HepG2 (cell line): ENCODE results near the gene SERBP1. TPM values are rescaled to one million over a fixed set of nuclear protein-coding genes. Genes with fewer than 3 reads are reported as not detected.

Experiments
- ATAC-seq: fragments of 200-7000 bp; cut with Tn5 transposase; 3 replicates; pipeline ENCODE4 v1.9.1; 2020; ENCODE audit warnings: mild to moderate bottlenecking, moderate library complexity
- BruUV-seq: library from RNA; stranded (reverse); fragments of 400-500 nt; replicated peaks from 2 replicates; lab custom pipeline; 2021; lab: Mats Ljungman, UMichigan
- CTCF ChIA-PET: fragments of 300-600 bp; formaldehyde crosslinking; extraction: SDS; loops from one replicate; lab custom pipeline; 2021; ENCODE audit warnings: low total read pairs, inconsistent platforms, low intra/inter-chr PET ratio; lab: Yijun Ruan, JAX
- POLR2A ChIA-PET: fragments of 350-600 bp; sonication (Branson Sonifier 250); formaldehyde crosslinking; loops from one replicate; lab custom pipeline; 2020; ENCODE audit warnings: antibody characterized with exemption, inconsistent platforms; lab: Yijun Ruan, JAX
- DNase-seq: peaks from one replicate; pipeline ENCODE4 v3.0.0-alpha.2; 2015; ENCODE audit warnings: low spot score
- FAIRE-seq: peaks from 3 replicates; lab custom pipeline; 2011; peaks lifted over from hg19 to GRCh38; lab: Jason Lieb, UNC
- H2AFZ ChIP-seq: one replicate; pipeline ENCODE4 v1.6.1; 2011; ENCODE audit warnings: low read length, inconsistent platforms
- H3K27ac ChIP-seq: fragments of 300-600 bp; 3 replicates; pipeline ENCODE4 v1.8.0; 2011; ENCODE audit warnings: mixed run types, mild to moderate bottlenecking, mixed read lengths, low read length, inconsistent platforms; ENCODE audit not compliant: insufficient read depth; ENCODE audit errors: extremely low read length
- H3K27me3 ChIP-seq, 2 experiments: fragments of 200-600 bp in 1 of 2; 2 replicates in 1 of 2; 3 replicates in 1 of 2; pipeline versions ENCODE4 v1.6.0 to v1.8.0; 2011; ENCODE audit warnings: low read length in 2 of 2, mild to moderate bottlenecking in 2 of 2, moderate library complexity in 2 of 2, inconsistent platforms in 1 of 2; ENCODE audit not compliant: insufficient read depth in 2 of 2, control insufficient read depth in 1 of 2
- H3K36me3 ChIP-seq, 2 experiments: fragments of 200-600 bp in 1 of 2; replicated peaks in 1 of 2; 2 replicates in 1 of 2; 3 replicates in 1 of 2; pipeline versions ENCODE4 v1.5.1 to v1.8.0; 2011; ENCODE audit warnings: low read length in 2 of 2, inconsistent platforms in 1 of 2; ENCODE audit not compliant: insufficient read depth in 2 of 2, control insufficient read depth in 1 of 2
- H3K4me1 ChIP-seq: 2 replicates; pipeline ENCODE4 v1.5.1; 2012; ENCODE audit warnings: low read length, inconsistent platforms; ENCODE audit not compliant: insufficient read depth
- H3K4me2 ChIP-seq: 2 replicates; pipeline ENCODE4 v1.6.0; 2011; ENCODE audit warnings: low read depth, low read length, inconsistent platforms
- H3K4me3 ChIP-seq, 3 experiments: fragments of 200-600 bp in 1 of 3; sonication (generic), shearing (Covaris generic) in 1 of 3; replicated peaks in 1 of 3; 2 replicates each; pipeline ENCODE4 v1.5.1; 2011 to 2016; ENCODE audit warnings: low read length in 3 of 3, inconsistent platforms in 2 of 3, low read depth in 2 of 3, mild to moderate bottlenecking in 2 of 3, control low read depth in 1 of 3, mixed read lengths in 1 of 3; ENCODE audit not compliant: insufficient read depth in 1 of 3
- H3K79me2 ChIP-seq: one replicate; pipeline ENCODE4 v1.6.1; 2011; ENCODE audit warnings: low read length, inconsistent platforms; ENCODE audit not compliant: insufficient read depth
- H3K9ac ChIP-seq: 2 replicates; pipeline ENCODE4 v1.6.0; 2011; ENCODE audit warnings: mild to moderate bottlenecking, low read depth, low read length, inconsistent platforms; ENCODE audit not compliant: insufficient read depth
- H3K9me3 ChIP-seq: 2 replicates; pipeline ENCODE4 v1.5.1; 2012; ENCODE audit warnings: mild to moderate bottlenecking, low read length
- H4K20me1 ChIP-seq: 2 replicates; pipeline ENCODE4 v1.6.0; 2011; ENCODE audit warnings: inconsistent platforms, mild to moderate bottlenecking, low read length, moderate library complexity; ENCODE audit not compliant: insufficient read depth
- ARNTL ChIP-seq: sonication (generic); formaldehyde crosslinking; IDR thresholded peaks from 2 replicates; pipeline ENCODE4 v1.4.0; 2020; ENCODE audit warnings: mild to moderate bottlenecking, missing genetic modification reagents
- DDIT3 ChIP-seq: sonication (generic); formaldehyde crosslinking; IDR thresholded peaks from 2 replicates; pipeline ENCODE4 v1.4.0; 2020; ENCODE audit warnings: mild to moderate bottlenecking, missing genetic modification reagents
- FOXA3 ChIP-seq: IDR thresholded peaks from 2 replicates; pipeline ENCODE4 v1.6.1; 2016; ENCODE audit warnings: missing genetic modification reagents, missing compliant biosample characterization
- FOXM1 ChIP-seq: sonication (generic); formaldehyde crosslinking; IDR thresholded peaks from 2 replicates; pipeline ENCODE4 v1.5.0; 2020; ENCODE audit warnings: missing genetic modification reagents
- KDM6A ChIP-seq: IDR thresholded peaks from 2 replicates; pipeline ENCODE4 v1.6.1; 2016; ENCODE audit warnings: low read depth
- MAX ChIP-seq: IDR thresholded peaks from 2 replicates; pipeline ENCODE4 v1.6.1; 2012; ENCODE audit warnings: inconsistent platforms
- SNRNP70 ChIP-seq: fragments of 200-400 bp; formaldehyde crosslinking; IDR thresholded peaks from 2 replicates; pipeline ENCODE4 v1.6.1; 2017; ENCODE audit warnings: mild to moderate bottlenecking, low read depth, low read length, moderate library complexity
- STAT5B ChIP-seq: sonication (generic); formaldehyde crosslinking; IDR thresholded peaks from 2 replicates; pipeline ENCODE4 v1.4.0; 2020; ENCODE audit warnings: missing genetic modification reagents
- ZMYM3 ChIP-seq: sonication (generic); formaldehyde crosslinking; IDR thresholded peaks from 2 replicates; pipeline ENCODE4 v1.5.1; 2020; ENCODE audit warnings: mild to moderate bottlenecking, missing genetic modification reagents
- ZNF558 ChIP-seq: sonication (generic); formaldehyde crosslinking; IDR thresholded peaks from 2 replicates; pipeline ENCODE4 v1.9.0; 2022; ENCODE audit warnings: mild to moderate bottlenecking, missing genetic modification reagents, borderline replicate concordance
- ZNF740 ChIP-seq: sonication (generic); formaldehyde crosslinking; IDR thresholded peaks from 2 replicates; pipeline ENCODE4 v1.4.0; 2020; ENCODE audit warnings: missing genetic modification reagents
- ZNF746 ChIP-seq: sonication (generic); formaldehyde crosslinking; IDR thresholded peaks from 2 replicates; pipeline ENCODE4 v1.8.0; 2022; ENCODE audit warnings: mild to moderate bottlenecking, missing genetic modification reagents
- WGBS: methylation state at CpG from one replicate; pipeline ENCODE4 v1.1.6; 2017; ENCODE audit warnings: low lambda C conversion rate; 5-methylcytosine and 5-hydroxymethylcytosine counted together
- in situ Hi-C: cut with HindIII; loops from 2 replicates; pipeline ENCODE4 v1.10.0; 2017; ENCODE audit warnings: low pct_unique_long_range_greater_than_20kb; ENCODE audit not compliant: extremely low pct_ligation_motif_present
- intact Hi-C: fragments of 100-400 bp; cut with micrococcal nuclease; formaldehyde crosslinking; loops from one replicate; pipeline ENCODE4 v1.10.0; 2022; ENCODE audit not compliant: unreplicated experiment
- polyA plus RNA-seq, 8 experiments: library from polyadenylated mRNA; depleted of rRNA in 3 of 8; stranded (reverse) in 7 of 8; unstranded in 1 of 8; fragments of >200 nt; fragmentation: Illumina TruSeq in 4 of 8; extraction: Trizol in 4 of 8; gene quantifications; 2 replicates each; pipeline versions ENCODE4 v1.2.1 to v1.2.3, GENCODE V29; 2011 to 2016; ENCODE audit warnings: low read depth in 4 of 8, missing spikeins in 1 of 8, mixed read lengths in 1 of 8; ENCODE audit not compliant: insufficient read depth in 1 of 8
- total RNA-seq, 5 experiments: library from RNA; depleted of rRNA; stranded (reverse); fragments of >200 nt; fragmentation: Illumina TruSeq; extraction: Trizol; gene quantifications; 2 replicates each; pipeline ENCODE4 v1.2.3, GENCODE V29; 2016; ENCODE audit warnings: low read depth in 1 of 5

The SERBP1 gene
- total and polyA plus RNA-seq, 2 of the 13 experiments (the other 11 are each of a cell fraction or from before 2014, with no cell fraction given) = 175 to 281 TPM

GRCh38 chr1:67383999-67384638, 46.1 kb downstream of the SERBP1 start:
- no peak for FAIRE-seq
- intact Hi-C loops = no loop called here
- no TSS peak for BruUV-seq

More at GRCh38 chr1:67383999-67384638, 46.1 kb downstream of the SERBP1 start:
- Histone ChIP-seq H3K79me2 (no peaks in the 10 kb centered on the region), H3K27ac (no peak overlapping the region), H3K9me3 (peaks cover 27% of the 10 kb centered on the region), H4K20me1 (no peaks in the 10 kb centered on the region), H3K36me3 (no peaks in the 10 kb centered on the region), H3K9ac (no peak overlapping the region)
- ATAC-seq (no peak), DNase-seq (no peak)
- WGBS = no CpG with 5 or more reads among the region's 2 CpGs
- no peak for TF ChIP-seq MAX
- no peak for TF ChIP-seq ZNF746 (CRISPR knock-in tag)
- no peak for TF ChIP-seq FOXM1 (CRISPR knock-in tag)
- TF ChIP-seq ARNTL = no peak
- no peak for TF ChIP-seq STAT5B (CRISPR knock-in tag)
- TF ChIP-seq FOXA3 (CRISPR knock-in tag) = no peak
- TF ChIP-seq ZNF740 = no peak
- no peak for TF ChIP-seq KDM6A (CRISPR knock-in tag)
- TF ChIP-seq ZNF558 (CRISPR knock-in tag) = no peak
- TF ChIP-seq DDIT3 (CRISPR knock-in tag) = no peak
- TF ChIP-seq SNRNP70 = no peak
- TF ChIP-seq ZMYM3 = no peak
- TF ChIP-seq, all 625 proteins: peak for 0
- H3K4me2 ChIP-seq = no peak overlapping the region
- no peaks in the 10 kb centered on the region for H3K27me3 ChIP-seq
- H3K4me3 ChIP-seq = no peak overlapping the region
- in situ Hi-C loops = no loop called here
- POLR2A ChIA-PET = no interaction called here
- CTCF ChIA-PET = no interaction called here
- no peaks in the 10 kb centered on the region; the same call in 1 of the 2 replicates for H3K4me1 ChIP-seq
- no peak overlapping the region for H2AFZ ChIP-seq
